Right hindlimb (tissue), 1 donor: ENCODE results near the gene CCL5.

Experiments used
- DNase-seq: peaks from one replicate; pipeline ENCODE4 v3.0.0-alpha.2; 2018

CCL5 gene

DNA sequence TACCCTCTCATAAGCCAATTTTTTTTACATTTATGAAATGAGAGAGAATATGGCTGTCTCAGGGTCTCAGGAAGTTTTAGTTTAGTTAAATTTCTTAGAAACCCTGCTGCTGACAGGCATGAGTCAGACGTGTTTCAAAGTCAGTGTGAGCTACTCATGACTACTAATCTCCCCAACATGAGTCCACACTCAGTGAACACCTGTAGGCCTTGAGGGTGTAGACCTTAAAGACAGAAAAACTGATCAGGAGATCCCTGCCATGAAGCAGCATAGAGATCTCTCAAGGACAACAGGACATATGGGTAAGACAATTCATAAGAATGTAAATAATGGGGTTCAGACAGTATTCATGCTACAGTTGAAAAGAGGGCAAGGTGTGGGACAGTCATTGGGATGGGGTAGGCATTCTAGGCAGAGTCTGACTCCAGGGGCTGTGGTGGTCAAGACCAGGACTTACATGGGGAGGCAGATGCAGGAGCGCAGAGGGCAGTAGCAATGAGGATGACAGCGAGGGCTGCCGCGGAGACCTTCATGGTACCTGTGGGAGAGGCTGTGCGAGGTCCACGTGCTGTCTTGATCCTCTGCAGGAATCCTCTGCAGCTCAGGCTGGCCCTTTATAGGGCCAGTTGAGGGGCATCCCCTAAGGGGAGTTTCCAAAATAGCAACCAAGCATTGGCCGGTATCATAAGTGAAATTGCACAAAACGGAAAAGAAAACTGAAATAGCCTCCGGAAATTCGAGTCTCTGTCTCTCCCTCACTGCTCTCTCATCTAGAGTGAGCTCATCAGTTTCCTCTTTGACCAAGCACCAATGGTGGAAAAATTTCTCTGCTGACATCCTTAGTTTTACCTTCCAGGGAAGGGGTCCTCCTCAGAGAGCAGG, at the start of gene CCL5:
TSS of gene CCL5 (minus strand) at position 588 of the 882 bp plus-strand sequence.
- no peak for DNase-seq

DNA sequence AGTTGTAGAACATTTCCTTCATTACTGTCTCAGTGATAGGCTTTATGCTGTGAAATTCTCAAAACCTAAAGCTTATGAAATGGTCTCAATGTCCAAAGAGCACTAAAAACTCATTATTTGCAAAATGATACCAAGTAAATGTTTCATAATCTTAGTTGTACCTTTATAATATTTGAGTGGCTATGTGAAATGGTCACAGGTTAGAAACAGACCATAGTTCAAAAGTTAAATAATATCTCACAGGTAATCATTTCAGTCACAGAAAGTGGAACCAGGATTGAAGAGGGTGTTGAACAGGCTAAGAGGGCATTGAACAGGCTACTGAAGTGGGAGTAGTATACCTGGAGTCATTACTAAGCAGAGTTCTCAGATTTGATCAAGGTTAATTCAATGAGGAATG, 47.6 kb upstream of the CCL5 start:
- no peak for DNase-seq

DNA sequence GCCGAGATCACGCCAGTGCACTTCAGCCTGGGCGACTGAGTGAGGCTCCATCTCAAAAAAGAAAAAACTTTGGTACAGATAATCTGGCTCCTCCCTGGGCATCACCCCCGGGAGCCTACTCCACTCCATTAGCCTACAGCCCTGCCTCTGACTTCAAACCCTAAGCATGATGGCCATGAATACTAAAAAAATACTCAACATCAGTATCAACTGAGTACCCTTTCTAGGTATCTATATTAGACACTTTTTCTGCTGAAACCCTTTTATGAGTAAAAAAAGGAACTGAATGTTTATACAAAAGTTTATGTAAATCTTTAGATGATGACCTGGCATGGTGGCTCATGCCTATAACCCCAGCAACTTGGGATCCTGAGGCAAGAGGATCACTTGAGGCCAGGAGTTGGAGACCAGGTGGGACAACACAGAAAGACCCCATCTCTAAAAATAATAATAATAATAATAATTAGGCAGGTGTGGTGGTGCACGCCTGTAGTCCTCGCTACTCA, 43.5 kb upstream of the CCL5 start:
- DNase-seq: no peak

DNA sequence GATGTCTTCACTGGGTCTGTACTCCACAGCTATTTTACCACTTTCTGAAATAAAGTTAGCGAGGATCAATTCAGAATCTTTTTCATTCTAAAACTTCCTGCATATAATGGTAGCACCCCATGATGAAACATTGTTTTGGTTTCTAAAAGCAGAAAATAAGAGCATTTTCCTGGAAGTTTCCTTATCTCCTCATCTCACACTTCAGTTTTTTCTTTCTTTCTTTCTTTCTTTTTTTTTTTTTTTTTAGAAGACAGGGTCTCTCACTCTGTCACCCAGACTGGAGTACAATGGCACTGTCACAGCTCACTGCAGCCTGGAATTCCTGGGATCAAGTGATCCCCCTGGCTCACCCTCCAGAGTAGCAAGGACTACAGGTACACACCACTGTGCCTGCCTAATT, 40.1 kb upstream of the CCL5 start:
- no peak for DNase-seq

DNA sequence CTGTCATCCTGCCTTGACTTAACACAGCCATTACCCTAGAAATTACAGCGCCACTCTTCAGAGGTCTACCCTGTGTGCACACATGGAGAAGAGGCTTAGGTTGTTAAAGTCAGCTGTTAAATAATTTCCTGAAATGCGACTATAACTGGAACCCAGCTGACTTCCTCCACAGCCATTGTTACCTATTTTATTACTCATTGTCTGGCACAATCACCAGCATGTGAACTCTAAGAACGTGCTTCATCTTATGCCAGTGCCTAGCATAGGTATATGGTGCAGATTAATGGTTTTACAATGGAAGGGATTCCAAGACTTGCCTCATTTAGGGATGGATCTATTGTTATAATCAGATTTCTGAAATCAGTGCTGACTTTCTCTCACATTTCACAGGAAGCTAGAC, 38.5 kb upstream of the CCL5 start:
- no peak for DNase-seq

DNA sequence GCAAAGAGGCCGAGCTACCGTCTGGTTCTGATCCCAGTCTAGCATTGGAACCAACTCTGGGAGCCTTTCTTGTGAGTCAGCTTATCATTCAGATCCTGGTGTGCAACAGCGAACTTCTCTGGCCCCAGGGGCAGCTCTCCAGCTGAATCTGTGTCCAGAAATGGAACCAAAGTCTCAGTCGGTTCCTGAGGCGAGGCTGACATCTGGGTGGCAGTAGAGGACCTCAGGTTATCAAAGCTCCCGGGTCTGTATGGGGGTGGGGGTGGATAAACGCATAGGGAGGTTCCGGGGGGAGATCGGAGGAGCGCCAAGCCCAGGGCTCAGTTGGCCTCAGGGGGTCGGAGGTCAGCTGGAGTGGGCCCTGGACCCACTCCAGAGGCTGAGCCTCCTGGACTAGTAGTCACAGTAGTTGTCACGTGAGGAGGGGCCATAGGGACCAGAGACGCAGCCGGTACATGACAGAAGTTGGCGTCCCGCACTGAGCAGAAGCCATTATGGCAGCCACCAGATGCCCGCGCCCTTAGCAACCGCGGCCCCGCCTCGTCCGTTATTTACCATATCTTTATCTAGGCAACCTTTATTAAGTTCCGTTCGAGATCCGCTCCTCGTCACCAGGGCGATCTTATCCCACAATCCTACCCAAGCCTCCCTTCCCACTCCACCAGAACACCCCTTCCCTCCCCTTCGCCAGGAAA, 37.5 kb upstream of the CCL5 start:
- DNase-seq: no peak

DNA sequence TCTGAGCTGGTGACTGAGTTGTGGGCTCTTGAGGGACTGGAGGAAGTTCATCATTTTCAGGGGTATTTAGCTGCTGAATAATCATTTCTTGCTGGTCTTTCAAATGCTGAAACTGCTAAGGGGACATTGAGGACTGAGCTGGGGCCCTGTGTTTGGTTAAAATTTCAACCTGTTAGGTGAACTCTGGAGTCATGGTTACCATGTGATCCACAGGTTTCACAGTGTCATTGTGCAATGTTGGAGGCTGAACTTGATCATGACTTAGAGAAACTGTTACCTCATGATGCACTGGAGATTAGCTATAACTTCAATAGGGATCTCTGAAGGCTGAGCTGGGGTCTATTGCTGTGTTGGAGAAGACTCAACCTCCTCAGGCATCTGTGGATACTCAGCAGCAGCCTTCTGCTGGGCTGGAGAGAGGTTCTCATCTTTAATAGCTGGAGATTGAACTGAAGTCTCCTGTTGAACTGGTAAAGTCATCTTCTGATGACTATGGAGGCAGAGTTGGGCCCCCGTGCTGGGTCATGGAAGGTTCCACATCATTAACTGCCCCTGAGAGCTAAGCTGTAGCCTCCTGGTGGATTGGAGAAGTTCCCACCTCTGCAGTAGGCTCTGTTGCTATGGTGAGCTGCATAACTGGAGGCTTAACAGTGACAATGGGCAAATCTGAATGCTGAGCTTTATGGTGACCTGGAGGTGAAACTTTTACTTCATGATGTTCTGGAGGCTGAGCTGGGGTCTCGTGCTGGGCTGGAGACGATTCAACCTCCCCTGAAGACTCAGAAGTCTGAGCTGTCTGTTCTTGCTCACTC, 35.2 kb upstream of the CCL5 start:
- no peak for DNase-seq

DNA sequence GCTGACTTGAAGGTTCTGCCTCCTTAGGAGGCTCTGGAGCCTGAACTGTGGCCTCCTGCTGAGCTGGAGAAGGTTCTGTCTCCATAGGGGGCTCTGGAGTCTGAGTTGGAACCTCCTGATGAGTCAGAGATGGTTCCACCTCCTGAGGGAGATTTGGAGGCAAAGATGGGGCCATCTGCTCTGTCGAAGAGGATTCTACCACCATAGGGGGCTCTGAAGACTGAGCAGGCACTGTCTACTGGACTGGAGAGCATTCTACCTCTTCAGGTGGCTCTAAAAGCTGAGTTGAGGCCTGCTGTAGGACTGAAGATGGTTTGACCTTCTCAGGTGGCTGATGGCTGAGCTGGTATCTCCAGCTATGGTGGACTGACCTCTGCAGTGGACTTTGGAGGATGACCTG, 34.2 kb upstream of the CCL5 start:
- no peak for DNase-seq

DNA sequence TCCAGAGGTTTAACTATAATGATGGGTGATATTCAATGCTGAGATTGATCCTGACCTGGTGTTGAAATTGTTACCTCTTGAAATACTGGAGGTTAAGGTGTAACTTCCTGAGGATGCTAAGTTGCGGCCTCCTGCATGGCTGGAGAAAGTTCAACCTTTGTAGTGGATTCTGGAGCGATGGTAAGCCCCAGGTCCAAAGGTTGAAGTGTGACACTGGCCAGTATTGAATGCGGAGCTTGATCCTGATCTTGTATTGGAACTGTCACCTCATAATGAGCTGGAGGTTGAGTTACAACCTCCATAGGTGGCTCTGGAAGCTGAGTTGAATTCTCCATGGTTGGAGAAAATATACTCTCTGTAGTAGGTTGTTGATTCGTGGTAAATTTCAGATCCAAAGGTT, 33.4 kb upstream of the CCL5 start:
- no peak for DNase-seq

DNA sequence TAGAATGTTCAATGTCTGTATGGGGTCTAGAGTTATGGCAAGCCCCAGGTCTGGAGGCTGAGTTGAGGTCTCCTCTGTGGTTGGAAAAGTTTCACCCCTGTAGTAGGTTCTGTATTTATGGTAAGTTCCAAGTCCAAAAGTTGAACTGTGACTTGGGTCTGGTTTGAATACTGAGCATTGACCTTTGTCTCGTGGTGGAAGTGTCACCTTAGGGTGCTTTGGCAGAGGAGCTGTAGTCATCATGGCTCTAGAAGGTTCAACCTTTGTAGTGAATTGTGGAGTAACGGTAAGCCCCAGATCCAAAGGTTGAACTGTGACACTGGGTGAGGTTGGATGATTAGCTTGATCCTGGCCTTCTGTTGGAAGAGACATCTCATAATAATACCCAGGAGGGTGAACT, 32.8 kb upstream of the CCL5 start:
- DNase-seq: no peak

DNA sequence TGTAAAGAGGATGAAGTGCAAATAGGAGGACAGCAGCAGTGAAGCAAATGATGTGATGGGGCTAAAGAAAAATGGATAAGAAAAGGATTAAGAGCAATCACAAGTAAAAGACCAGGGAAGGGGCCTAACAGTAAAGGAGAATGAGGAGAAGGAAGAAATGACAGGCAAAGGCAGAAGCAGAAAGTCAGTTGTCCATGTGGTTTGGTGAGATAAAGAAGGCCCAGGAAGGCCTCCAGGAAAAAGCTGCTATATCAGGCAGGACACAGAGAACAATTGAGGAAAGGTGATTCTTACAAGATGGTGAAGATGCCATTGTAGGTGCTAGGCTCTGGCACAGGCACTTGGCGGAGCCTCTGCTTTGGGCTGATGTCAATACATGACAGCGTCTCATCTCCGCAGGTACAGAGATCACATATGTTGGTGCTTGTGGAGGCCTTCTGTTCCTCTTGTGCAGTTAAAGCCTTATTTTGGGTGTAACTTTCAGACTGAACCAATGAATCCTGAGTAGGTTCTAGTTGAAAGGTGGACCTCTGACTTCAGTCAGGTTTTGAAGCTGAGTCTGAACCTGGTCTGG, 32.3 kb upstream of the CCL5 start:
- no peak for DNase-seq

DNA sequence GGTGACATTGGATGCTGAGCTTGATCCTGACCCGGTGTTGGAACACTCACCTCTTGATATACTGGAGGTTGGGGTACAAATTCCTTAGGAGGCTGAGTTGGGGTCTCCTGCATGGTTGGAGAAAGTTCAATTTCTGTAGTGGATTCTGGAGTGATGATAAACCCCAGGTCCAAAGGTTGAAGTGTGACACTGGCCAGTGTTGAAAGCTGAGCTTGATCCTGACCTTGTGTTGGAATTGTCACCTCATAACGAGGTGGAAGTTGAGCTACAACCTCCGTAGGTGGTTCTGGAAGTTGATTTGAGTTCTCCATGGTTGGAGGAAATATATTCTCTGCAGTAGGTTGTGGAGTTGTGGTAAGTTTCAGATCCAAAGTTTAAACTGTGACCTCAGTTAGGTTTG, 29.2 kb upstream of the CCL5 start:
- DNase-seq: no peak

DNA sequence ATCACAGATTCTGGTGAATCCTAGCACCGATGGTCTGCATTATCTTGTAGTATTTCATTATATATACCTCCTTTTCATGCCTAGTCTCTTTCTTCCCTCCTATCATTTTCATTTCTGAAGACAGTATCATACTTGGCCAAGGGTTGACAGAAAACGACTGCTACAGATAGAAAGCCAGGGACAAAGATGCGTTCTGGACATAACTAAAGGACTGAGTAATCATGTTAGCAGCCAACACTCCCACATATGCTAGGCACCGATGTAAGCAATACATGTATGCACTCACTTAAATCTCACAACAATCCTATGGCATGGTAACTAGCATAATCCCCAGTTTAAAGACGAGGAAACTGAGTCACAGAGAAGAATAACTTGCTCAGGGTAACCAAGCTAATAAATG, 27.5 kb upstream of the CCL5 start:
- no peak for DNase-seq

DNA sequence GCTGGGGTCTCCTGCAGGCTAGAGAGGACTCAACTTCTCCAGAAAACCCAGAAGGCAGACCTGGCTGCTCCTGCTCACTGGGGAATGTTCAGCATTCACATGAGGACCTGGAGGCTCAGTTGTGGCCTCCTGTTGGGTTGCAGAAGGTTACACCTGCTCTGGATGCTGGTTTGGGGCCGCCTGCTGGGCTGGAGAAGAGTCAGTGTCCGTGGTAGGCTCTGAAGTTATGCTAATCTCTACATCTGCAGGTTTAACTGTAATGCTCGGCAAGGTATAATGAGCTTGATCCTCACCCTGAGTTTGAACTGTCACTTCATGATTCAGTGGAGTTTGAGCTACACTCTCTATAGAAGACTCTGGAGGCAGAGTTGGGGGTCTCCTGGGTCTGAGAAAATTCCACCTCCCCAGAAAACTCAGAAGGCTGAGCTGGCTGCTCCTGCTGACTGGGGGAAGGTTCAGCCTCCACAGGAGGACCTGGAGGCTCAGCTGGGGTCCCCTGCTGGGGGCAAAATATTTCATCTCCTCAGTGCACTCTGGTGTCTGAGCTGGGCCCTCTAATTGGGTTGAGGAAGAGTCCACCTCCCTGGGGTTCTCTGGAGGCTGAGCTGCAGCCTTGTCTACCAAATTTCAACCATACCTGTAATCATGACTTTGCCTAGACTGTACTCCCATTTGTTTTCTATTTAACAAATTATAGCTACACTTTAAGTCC, 26.9 kb upstream of the CCL5 start:
- DNase-seq: no peak

DNA sequence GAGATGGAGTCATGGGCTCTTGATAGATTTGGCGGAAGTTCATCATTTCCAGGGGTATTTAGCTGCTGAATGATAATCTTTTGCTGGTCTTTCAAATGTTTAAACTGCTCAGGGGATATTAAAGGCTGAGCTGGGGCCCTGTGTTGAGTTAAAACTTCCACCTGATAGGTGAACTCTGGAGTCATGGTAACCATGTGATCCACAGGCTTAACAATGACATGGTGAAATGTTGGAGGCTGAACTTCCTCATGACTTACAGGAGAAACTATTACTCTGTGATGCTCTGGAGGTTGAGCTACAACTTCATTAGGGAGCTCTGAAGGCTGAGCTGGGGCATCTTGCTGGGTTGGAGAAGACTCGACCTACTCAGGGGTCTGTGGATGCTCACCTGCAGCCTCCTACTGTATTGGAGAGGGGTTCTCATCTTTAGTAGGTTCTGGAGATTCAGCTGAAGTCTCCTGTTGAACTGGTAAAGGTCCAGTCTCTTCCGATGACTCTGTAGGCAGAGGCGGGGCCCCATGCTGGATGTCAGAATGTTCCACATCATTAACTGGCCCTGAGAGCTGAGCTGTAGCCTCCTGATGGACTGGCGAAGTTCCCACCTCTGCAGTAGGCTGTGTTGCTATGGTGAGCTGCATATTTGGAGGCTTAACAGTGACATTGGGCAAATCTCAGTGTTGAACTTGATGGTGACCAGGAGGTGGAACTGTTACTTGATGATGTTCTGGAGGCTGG, 26.2 kb upstream of the CCL5 start:
- no peak for DNase-seq

DNA sequence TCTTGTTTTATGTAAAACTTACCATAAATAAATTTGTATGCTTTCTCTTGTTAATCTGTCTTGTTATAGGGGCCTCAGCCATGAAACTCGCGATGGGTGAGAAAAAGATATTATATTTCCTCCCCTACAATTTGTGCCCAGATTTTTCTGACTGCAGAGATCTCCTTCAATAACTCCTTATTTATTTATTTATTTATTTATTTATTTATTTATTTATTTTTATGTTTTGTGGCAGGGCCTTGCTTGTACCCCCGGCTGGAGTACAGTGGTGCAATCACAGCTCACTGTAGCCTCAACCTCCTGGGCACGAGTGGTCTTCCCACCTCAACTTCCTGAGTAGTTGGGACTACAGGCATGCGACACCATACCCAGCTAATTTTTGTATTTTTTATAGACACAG, 23.3 kb upstream of the CCL5 start:
- no peak for DNase-seq

DNA sequence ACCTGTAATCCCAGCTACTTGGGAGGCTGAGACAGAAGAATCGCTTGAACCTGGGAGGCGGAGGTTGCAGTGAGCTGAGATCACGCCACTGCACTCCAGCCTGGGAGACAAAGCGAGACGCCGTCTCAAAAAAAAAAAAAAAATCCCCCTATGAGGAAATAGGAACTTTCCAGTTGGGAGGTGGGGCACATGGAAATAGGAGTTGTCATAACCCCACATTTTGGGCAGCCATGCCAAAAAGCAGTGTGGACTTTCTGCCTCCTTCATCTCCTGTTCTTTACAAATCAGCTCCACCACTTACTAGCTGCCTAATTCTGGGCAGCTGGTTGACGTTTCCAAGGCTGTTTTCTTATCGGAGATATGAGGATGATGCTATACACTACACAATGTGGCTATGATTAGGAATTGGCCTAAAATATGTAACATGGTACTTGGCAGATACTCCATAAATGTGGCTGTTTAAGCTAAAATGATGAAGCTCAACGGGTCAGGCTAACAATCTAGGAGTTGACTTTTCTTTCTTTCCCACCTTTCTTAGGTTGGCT, 21.5 kb upstream of the CCL5 start:
- DNase-seq: no peak

DNA sequence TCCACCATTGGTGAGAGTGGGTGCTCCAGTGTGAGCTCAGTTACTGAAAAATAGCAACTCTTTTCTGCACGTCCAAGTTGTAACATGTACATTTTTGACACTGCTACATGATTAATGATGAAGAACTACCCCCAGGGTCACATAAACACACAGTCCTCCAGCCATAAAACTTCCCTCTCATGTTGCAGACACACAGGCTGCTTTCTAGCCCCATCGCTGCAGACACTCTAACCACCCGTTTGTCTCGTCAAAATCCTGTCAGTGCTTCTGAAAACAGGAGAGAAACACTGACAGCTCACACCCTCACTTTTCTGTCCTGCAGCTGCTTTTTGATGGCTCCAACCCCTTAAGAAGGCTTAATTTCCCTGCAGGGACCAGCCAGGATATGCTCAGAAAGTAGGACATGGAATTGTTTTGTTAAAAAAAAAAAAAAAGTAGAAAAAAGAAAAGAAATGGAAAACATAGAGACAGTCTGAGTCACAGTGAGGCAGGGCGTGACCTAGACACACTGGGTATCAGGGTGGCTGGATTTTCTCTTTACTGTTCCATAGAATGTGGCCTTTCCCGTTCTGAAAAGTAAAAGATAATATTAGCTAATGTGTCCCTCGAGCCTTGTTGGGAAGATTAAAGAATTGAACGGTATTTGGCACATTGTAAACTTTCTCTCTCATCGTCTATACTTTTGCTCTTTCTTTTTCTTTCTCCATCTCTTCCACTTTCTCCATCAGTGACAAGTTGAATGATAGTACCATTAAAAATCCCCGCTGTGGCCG, 20.7 kb upstream of the CCL5 start:
- no peak for DNase-seq

DNA sequence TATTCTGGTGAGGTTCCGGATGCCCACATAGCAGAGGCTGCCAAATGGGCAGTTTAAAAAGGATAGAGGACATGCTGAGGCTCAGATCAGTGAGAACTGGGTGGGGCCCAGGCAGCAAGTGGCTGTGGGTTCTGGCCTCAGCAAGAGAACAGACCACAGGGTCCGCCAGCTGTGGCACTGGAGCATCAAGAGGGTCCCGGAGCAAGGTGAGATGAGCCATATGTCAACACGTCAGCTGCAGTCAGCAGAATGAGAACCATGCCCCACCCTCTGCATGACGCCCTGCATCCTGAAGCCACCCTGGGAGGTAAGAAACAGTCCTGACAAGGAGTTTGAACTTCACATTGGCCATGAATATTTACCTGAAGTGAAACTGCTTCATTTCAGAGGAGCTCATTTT, 20.1 kb upstream of the CCL5 start:
- DNase-seq: no peak

DNA sequence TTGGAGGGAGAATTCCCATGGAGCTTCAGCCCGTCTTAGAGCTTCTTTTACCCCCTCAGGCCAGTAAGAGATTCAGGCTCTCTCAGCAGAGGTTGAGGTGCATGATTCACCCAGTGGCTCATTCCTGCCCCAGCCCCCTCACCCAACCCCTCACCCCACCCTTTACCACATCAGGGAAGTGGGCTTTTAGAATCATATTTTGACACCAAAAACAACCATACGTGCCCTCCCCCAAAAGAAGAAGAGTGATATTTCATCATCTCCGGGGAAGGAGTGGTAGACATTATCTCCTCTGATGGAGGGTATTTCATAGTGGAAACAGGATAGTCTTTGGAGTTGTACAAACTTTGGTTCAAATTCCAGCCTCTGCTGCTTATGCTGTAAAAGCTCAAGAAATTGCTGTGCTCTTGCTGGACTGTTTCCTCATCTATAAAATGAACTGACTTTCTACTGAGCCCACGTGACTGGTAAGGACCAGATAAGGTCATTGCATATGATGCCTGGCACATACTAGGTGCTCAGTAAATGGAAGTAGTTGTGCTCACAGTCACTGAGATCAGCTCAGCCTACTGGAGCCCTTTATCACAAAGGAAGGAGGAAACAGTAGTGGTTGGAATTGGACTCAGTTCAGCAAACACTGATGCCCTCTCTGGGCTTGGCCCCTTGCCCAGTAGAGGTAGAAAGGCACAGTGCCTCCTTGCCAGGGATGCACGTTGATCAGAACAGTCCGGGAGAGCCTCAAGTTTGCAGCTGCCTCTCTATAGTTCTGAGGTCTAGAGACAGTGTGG, 18.3 kb upstream of the CCL5 start:
- DNase-seq: no peak
